DMS79 treated with DMSO at 0.1 percent for 48 hours (cell line): ENCODE data around the gene CCBE1.
"Not testable (repeated sequence)": the region's sequence is repeated elsewhere in the genome, so short reads cannot be mapped to it uniquely, and the experiment has no call there.

Source experiments
- DNase-seq: peaks from one replicate; lab custom pipeline; 2025; lab: John Stamatoyannopoulos, UW

CCBE1 gene

DNA sequence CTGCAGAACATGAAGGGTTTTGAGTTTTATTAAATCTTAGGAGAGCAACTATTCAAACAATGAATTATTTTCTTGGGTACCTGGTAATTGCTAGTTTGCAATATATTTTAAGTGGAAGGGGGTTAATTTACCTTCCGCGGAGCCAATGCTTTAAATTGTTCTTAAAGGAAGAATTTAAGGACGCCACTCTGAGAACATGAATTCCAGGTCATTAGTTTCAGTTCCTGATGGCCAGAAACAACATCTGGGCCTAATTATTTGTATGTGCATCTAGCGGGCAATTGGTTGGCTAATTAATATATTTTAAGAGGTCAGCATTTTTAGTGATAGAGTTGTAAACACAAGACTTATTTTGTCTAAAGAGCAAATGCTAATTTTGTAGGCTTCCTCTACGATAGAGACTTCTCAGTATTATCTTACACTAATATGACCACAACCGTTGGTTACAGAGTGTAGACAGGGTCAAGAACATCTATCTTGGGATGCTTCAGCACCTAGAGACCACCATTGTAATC is 40.8 kb downstream of the CCBE1 start:
- no peak for DNase-seq

DNA sequence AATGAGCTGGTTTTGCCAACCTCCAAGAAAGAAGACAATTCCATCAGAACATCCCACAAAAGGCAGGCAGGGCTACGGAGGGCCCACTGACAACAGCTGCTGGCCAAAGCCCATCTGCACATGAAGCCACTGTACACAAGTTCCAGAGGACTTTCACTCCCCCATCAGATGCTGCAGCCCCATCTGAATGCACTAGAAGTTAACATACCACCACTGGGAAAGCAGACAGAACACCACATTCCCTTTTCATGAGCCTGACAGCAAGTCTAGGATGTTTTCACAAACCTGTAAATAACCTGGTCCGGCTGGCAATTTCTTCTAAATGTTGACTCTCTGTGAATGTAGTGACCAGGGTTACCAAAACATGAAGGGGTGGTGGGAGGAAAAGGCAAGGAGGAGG is 41.5 kb downstream of the CCBE1 start:
- no peak for DNase-seq

DNA sequence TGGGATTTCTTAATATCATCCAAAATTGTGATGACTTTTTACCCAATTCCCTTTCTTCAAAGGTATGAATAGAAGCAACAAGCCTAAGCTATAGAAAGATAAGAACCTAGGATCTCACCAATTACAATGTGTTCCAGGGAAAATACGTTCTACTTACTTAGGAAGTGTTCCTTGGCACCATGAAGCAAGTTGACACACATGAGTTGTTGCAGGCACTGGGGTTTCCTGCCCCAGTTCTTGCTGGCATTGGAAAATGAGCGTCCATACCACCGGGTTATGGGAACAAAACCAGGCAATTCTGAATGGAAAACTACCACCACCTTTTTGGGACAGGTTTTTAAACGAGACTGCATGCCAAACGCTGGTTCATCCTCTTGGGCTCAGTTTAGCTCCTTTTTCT is 46.2 kb downstream of the CCBE1 start:
- no peak for DNase-seq

DNA sequence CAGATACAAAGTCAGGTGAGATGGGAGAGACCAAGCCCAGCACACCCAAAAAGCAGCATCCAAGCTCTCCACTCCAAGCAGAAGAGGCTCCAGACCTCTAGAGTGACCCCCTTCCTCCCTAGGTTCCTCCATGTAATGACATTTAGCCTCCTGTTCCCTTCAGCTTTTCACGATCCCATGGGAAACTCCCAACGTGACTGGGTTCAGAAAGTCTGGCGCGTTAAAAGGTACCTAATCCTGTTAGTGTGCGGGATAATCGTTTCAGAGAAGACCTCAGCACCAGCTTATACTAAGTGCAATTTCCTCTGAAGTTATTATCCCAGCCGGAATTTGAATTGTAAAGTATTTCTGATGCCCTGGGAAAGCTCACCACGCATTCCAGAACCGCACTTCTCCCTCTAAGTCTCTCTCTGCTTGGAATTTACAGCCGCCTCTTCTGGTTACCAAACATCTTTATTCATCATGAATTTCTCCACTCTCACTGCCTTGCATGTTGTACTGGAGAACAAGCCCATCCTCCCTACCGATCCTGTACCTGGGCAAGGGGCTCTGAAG is 46.9 kb downstream of the CCBE1 start:
- DNase-seq = no peak

DNA sequence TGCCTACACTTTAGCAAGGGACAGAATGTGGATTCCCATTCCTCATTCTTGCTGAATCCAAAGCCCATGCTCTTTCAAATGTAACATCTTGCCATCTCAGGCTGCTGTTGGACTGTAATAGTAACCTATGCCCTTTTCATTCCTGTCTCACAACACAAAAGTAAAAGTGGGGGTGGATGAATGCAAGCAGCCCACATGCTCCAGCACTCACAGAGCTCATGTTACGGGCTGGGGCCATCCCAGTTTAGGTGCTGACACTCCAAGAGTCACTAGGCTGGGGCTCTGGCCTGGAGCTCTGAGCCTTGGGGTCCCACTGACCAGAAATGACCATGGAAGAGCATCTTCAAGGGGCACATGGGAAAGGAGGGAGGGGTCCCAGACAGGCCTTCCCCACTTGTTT is 47.6 kb downstream of the CCBE1 start:
- DNase-seq = no peak

DNA sequence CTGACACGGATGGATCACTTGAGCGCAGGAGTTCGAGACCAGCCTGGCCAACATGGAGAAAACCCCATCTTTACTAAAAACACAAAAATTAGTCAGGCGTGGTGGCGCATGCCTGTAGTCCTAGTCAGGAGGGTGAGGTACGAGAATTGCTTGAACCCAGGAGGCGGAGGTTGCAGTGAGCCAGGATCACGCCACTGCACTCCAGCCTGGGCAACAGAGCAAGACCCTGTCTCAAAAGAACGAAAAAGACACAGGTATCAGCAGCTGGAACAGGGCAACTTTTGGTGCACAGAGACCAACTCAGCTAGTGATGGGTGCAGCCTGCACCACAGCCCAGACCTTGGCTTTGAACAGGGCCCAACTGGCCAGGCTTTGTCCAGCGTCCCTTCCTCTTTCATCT is 48.8 kb downstream of the CCBE1 start:
- DNase-seq = not testable (repeated sequence)

DNA sequence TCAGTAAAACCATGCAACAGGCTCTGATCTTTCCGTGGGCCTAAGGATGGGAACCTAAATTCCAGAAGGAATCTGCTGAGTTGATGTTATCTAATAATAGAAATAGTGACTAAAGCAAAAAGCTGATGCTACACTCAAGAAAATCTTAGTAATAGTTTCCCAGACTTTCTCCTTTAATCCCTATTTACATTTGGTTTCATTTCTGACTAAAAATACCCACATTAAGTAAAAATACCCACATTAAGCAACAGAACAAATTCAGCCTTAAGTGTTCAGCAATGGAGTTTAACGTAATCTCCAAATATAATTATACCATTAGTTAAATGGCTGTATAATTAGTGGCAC is 50.3 kb downstream of the CCBE1 start:
- no peak for DNase-seq

DNA sequence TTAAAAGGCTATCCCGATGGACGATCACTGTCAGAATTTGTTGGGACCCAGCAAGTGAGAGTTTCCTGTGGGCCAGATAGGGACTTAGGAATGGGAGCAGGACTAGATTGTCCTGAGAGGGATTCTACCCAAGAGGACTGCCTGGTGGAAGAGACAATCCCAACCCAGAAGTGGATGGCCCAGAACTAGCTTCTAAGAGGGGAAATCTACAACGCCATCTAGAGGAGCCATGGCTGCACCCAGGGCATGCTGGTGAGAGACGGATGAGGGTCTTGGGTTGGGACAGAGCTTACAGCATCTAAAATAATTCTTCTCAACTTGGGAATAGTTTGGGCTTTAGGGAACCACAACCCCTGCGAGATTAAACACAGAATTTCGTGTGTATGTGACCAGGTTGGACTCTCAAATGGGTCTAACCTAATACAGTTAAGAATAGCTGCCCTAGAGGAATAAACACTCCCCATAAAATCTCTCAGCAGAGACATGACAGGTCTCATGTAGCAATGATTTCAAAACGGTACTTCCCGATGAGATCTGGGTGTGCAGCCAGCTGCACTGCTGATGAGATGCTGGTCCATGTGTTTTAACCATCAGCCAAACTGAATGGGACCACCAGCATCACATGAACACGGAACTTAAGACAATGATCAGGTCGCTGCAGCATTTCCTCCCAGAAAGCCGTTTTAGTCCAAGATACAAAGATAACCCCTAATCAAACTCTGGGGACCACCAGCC is 50.8 kb downstream of the CCBE1 start:
- DNase-seq = no peak

DNA sequence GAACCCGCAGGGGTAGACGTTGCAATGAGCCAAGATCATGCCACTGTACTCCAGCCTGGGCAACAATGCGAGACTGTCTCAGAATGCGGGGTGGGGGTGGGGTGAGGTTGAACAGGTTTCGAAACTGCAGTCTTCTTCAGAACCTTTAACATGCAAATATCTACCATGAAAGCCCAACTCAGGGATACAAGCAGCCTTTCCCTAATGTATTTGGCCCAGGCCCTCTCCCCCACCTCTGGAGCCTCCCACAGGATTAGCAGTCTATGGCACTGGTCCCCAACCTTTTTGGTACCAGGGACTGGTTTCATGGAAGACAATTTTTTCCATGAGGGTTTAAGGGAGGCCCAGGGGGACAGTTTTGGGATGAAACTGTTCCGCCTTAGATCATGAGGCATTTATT is 53.5 kb downstream of the CCBE1 start:
- DNase-seq = no peak

DNA sequence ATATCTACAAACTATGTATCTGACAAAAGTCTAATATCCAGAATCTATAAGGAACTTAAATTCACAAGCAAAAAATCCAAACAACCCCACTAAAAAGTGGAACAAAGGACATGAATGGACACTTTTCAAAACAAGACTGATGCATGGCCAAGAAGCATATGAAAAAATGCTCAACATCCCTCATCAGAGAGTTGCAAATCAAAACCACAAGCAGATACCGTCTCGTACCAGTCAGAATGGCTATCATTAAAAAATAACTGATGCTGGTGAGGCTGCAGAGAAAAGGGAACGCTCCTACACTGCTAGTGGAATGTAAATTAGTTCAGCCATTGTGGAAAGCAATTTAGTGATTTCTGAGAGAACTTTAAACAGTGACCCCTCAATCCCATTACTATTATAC is 56.5 kb downstream of the CCBE1 start:
- DNase-seq = no peak

DNA sequence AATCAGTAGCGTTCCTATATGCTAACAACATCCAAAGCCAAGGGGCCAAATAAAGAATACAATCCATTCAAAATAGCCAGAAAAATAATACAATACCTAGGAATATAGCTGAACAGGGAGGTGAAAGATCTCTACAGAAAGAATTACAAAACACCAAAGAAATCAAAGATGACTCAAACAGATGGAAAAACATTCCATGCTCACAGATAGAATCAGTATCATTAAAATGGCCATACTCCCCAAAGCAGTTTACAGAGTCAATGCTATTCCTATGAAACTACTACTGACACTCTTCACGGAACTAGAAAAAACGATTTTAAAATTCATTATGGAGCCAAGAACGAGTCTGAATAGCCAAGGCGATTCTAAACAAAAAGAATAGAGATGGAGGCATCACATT is 57.4 kb downstream of the CCBE1 start:
- no peak for DNase-seq

DNA sequence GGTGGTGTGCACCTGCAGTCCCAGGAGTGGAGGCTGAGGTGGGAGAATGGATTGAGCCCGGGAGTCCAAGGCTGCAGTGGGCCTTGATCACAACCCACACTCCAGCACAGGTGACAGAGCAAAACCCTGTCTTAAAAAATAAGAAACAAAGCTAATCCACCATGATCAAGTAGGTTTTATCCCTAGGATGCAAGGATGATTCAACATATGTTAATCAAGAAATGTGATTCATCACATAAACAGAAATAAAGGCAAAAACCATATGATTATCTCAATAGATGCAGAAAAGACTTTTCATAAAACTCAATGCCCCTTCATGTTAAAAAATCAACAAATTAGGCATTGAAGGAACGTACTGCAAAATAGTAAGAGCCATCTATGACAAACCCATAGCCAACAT is 58.1 kb downstream of the CCBE1 start:
- no peak for DNase-seq

DNA sequence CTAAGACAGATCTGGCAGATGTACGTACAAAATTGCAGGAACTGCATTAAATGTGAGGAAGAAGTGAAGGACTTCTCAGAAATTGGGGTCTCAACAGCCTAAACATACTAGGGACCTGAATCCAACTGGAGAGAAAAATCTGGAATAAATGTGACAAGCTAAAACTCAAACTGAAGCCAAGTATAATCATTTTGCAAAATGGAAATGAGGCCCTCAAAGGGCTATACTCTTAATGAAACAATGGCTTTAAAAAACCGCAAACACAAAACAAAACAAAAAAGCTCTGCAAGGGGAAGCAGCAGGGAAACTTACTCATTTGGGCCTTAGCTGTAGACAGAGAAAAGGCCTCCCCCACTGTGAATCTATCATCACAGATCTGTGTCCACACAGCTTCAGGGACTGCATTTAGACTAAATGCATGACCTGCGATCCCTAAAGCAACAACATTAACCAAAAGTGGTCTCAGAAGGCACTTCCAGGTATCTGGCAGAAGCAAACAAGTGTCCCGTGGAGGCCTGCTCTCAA is 63.2 kb downstream of the CCBE1 start:
- no peak for DNase-seq

DNA sequence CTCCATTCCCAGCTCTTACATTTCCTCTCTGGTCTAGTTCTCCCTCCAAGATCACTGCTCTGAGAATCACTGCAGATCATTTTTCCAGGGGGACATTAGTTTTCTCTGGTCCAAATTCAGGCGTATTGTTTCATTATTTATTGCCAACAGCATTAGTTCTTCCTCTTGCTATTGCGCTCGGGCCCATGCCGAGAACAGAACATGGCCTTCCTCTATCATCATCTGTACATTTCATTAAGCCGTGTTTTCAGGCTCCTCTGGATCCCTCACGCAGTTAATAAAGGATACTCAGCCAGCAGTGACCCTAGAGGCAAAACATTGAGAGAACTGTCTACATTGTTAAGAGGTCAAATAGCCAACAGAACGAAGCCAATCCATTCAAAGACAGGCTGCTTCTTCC is 63.9 kb downstream of the CCBE1 start:
- DNase-seq = no peak

DNA sequence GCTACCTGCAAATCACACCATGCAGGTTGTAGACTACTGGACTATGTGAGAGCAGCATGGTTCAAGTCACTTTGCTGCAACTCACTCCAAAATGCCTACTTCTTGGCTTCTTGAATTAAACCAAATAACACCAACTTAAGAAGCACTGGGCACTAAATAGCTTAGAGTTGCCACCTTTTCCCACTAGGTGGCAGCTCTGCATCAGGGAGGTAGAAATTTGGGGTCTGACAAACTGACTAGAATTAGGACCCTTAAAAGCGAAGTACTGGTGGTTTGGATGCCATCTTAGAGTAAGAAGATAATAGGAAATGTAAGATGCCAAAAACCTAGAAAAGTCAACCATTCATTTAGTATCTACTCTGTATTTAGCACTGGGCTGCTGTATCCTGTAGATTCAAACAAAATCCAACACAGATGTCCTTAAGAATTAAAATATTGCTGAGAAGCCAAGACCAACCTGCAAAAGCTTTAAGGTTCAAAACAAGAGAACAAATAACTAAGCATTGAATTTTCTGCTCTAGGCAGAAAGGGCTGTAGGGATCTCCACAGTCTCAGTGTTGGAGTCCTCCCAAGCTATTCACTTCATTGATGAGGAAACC is 65.5 kb downstream of the CCBE1 start:
- DNase-seq = no peak

DNA sequence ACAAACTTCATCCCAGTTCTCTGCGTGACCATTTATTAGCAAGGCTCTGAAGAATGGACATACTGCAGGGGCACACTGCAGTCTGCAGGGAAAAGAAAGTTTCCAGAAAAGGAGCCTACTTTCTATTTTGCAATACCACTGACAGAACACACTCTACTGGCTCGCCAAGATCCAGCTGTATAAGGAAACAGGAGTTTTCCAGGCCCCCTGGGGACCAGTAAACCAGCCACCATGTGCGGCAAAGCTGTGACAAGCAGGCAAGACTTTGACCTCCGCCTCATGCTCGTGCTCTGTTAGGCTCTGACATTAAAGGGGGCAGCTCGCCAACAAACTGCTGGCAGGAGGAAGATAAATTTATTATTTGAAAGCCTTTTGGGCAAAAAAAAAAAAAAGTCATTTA is 67.3 kb downstream of the CCBE1 start:
- no peak for DNase-seq

DNA sequence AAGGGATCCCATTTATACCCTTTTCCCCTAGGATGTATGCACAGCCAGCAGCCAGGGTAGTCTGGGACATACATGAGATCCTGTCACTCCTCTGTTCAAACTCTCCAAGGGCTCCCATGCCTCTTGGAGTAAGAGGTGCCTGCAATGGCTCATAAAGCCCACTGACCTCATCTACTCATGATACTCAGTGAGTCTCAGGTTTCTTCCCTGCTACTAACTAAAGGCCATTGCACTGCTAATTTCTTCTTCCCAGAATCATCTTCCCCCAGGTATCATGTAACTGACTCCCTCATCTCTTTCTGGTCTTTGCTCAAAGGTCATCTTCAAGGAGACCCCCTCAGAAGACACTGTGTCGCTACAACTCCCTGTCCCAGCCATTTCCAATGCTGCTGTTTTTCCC is 68.2 kb downstream of the CCBE1 start:
- DNase-seq = no peak

DNA sequence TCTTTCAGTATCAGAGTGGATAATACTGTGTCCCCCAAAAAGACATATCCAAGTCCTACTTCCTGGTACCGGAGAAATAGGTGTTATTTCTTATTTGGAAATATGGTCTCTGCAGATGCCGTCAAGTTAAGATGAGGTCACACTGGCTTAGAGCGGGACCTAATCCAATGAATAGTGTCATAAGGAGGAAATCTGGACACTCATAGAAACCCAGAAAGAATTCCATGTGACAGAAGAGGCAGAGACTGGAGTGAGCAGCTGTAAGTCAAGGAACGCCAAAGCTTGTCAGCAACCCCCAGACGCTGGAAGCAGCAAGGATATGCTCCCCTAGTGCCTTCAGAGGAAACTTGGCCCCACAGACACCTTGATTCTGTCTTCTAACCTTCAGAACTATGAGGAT is 69.8 kb downstream of the CCBE1 start:
- DNase-seq = no peak

DNA sequence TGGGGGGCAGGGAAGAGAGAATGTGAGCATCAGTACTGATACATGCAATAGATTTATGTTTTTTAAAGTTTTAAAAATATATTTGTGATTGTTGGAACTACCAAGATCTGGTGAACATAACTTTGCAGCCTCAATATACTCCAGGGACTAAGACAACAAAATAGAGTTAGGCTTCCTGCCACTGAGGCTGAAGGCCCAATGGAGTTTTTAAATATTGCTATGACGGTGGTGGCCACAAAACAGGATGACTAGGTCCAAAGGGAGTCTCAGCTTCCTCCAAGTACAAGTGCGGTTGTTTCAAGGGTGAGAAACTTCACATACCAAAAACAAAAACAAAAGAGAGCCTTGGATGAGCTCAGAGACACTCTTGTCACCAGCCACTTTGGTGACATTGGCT is 72.9 kb downstream of the CCBE1 start:
- no peak for DNase-seq

DNA sequence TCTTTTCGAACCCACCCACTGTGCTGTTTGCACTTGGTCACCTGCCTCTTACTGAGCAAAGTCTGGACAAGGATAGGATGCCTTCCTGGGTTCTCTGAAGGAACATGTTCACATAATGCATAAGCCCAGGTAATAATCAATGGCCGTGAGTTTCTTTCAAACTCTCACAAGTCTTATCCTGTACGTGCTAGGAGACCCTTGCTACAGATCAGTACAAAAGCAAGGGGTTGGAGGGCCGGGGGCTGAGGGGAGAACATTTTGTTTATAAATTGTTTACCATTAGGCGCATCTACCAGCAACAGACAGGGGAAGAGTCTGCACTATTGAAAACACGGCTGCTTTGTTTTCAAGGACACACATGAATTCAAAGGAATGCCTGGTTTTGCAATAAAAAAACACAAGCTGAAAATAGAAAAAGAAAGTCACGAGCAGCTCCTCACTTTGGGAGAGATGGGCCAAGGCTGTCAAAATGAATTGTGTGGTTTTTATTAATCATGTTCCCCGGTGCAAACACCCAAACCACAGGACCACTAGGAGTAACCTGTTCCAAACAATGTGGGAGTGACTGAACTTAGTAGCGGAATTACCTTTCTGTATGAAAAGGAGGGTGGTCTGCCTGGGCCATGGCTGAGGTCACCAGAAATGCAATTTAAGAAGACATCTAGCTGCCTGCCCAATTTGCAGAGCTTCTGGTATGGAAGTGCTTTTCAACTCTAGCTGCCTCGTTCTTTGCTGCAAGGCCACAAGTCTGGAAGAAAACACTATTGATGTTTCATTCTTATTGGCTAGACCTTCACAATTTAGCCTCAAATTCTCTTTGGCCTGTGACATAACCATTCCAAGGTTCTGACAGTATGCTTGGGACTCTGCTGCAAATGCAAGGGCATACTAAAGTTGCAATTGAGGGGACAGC is 73.5 kb downstream of the CCBE1 start:
- DNase-seq = no peak

DNA sequence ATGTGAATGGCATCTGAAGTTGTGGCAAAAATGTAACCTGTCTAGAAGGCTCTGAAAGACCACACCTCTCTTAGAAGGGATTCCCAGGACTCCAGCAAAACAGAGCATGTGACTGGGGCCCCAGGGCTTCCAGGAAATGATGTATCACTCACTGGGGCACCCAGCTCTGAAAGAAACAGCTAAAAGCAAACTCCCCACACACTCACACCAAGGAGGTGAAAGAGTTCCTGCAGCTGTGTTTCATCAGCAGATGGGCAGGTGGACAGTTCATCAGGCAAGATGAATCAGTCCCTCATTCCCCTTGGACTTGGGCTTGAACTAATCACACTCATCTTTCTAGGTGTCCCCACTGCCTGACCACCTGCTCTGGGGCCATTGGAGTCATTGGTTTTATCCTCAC is 76.2 kb downstream of the CCBE1 start:
- no peak for DNase-seq

DNA sequence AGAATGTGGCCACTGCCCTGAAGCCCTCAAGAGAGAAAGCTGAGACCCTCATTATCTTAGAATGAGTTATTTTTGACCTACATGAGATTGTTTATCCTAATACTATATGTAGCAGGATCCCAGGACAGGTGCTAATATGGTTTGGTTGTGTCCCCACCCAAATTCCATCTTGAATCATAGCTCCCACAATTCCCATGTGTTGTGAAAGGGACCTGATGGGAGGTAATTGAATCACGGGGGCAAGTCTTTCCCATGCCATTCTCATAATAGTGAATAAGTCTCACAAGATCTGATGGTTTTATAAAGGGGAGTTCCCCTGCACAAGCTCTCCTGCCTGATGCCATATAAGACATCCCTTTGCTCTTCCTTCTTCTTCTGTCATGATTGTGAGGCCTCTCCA is 76.8 kb downstream of the CCBE1 start:
- no peak for DNase-seq
